ENCODE data around the gene FAM181A. TPM values are rescaled to one million over a fixed set of nuclear protein-coding genes. Genes with fewer than 3 reads are reported as not detected.

The FAM181A gene
- total RNA-seq, 1 experiment from 2014 or later: not detected

- Mint-ChIP-seq H3K36me3 (ENCODE audit: insufficient read depth in 1 of 3, low read depth in 3 of 3) (no peaks in the 10 kb centered on the region), H3K4me1 (peaks cover 0 to 8% of the 10 kb centered on the region in 2 experiments; a peak in 3 of 4 replicates), H3K27ac (no peak overlapping the region), H3K4me3 (no peak overlapping the region), H3K9me3 (no peaks in the 10 kb centered on the region), H3K27me3 (ENCODE audit: low read depth) (no peaks in the 10 kb centered on the region; the same call in 1 of the 2 replicates)
- Histone ChIP-seq H2BK15ac (ENCODE audit: low read depth, low read length) (no peak overlapping the region), H2BK120ac (ENCODE audit: low read depth, low read length, poor library complexity, severe bottlenecking) (no peak overlapping the region), H4K5ac (ENCODE audit: insufficient read length, low read depth, low read length) (no peak overlapping the region), H2BK20ac (ENCODE audit: low read depth, low read length, poor library complexity, severe bottlenecking) (no peak overlapping the region), H3K27me3 (ENCODE audit: insufficient read depth, low read length) (no peaks in the 10 kb centered on the region), H3K23me2 (ENCODE audit: insufficient read length, low read depth, low read length, poor library complexity, severe bottlenecking) (no peaks in the 10 kb centered on the region), H2BK5ac (ENCODE audit: insufficient read length, low read length) (no peak overlapping the region), H3K56ac (ENCODE audit: insufficient read length, low read depth, low read length) (no peak overlapping the region), H3K18ac (ENCODE audit: insufficient read length, low read depth, low read length) (no peak overlapping the region), H4K20me1 (ENCODE audit: control insufficient read depth, insufficient read depth, insufficient read length) (no peaks in the 10 kb centered on the region), H3K9ac (ENCODE audit: extremely low read depth, insufficient read length, low read length) (no peak overlapping the region), H3K4me1 (ENCODE audit: insufficient read depth, low read length) (no peaks in the 10 kb centered on the region), H3K79me2 (ENCODE audit: insufficient read depth, low read length) (no peaks in the 10 kb centered on the region), H3K23ac (ENCODE audit: insufficient read length, low read depth, low read length) (no peak overlapping the region), H3K79me1 (ENCODE audit: insufficient read depth, low read depth, low read length, poor library complexity, severe bottlenecking) (no peaks in the 10 kb centered on the region), H4K91ac (ENCODE audit: insufficient read length, low read depth, low read length) (no peak overlapping the region), H4K8ac (replicated peaks; ENCODE audit: insufficient read length, low read depth, low read length) (no peak overlapping the region), H3K4ac (ENCODE audit: low read depth, low read length) (no peak overlapping the region), H2AFZ (ENCODE audit: low read length) (no peak overlapping the region), H3K9me3 (ENCODE audit: control insufficient read depth, low read depth, low read length) (no peaks in the 10 kb centered on the region), H3K14ac (ENCODE audit: insufficient read depth, low read length) (no peak overlapping the region), H2AK5ac (ENCODE audit: insufficient read length, low read length) (no peak overlapping the region), H3K4me2 (ENCODE audit: insufficient read depth, insufficient read length, low read length) (no peak overlapping the region), H2BK12ac (ENCODE audit: insufficient read length, low read depth, low read length) (no peak overlapping the region), H3T11ph (ENCODE audit: low read length) (no peak overlapping the region), H3K27ac (ENCODE audit: insufficient read length, low read depth, low read length) (no peak overlapping the region)
- no CpG with 5 or more reads among the region's 6 CpGs for WGBS (ENCODE audit: extremely low coverage, insufficient read length, low lambda C conversion rate)
- DNase-seq: no peak
- no peak for TF ChIP-seq CTCF (conservative IDR thresholded peaks at IDR 0.05)
These were observed 629 bp downstream of the FAM181A start for GRCh38 chr14:93927800-93928145.

All from H9 (cell line).